ENCODE data around the gene POLD2.

POLD2 gene

DNA sequence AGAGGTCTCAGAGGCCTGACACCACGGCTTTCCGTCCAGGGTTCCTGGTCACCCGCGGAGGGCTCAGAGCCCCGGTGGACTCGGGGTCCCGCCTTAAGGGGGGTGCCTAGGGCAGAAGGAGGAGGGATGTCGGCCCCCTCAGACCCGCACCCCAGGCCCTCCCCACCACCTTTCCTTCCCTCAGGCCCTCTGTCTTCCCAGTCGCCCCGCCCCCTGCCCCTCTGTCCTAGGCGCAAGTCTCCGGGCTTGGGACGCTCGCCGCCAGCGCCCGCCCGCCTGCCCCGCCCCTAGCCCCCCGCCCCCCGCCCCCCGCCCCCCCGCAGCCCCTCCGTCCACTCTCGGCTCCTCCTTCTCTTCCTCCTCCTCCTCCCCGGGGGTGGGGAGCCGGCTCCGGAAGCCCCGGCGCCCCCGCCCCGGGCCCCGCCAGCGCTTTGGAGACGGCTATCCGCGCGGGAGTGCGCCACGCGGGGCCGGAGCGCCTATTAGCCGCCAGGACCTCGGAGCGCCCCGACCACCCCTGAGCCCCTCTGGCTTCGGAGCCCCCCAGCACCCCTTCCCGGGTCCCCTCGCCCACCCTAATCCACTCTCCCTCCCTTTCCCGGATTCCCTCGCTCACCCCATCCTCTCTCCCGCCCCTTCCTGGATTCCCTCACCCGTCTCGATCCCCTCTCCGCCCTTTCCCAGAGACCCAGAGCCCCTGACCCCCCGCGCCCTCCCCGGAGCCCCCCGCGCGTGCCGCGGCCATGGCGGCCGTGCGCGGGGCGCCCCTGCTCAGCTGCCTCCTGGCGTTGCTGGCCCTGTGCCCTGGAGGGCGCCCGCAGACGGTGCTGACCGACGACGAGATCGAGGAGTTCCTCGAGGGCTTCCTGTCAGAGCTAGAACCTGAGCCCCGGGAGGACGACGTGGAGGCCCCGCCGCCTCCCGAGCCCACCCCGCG is 19.2 kb downstream of the POLD2 start, which contains the start of gene AEBP1:
Gene AEBP1, plus strand, starts transcription at position 423 of the 937 bp plus-strand sequence. Its CDS starts 321 bp downstream, at position 744.
- no peak within 1 kb of the TSS for H3K27ac ChIP-seq
- no peak for TF ChIP-seq ZFX (IDR thresholded peaks at IDR 0.05)
- TF ChIP-seq, protein P1, sequence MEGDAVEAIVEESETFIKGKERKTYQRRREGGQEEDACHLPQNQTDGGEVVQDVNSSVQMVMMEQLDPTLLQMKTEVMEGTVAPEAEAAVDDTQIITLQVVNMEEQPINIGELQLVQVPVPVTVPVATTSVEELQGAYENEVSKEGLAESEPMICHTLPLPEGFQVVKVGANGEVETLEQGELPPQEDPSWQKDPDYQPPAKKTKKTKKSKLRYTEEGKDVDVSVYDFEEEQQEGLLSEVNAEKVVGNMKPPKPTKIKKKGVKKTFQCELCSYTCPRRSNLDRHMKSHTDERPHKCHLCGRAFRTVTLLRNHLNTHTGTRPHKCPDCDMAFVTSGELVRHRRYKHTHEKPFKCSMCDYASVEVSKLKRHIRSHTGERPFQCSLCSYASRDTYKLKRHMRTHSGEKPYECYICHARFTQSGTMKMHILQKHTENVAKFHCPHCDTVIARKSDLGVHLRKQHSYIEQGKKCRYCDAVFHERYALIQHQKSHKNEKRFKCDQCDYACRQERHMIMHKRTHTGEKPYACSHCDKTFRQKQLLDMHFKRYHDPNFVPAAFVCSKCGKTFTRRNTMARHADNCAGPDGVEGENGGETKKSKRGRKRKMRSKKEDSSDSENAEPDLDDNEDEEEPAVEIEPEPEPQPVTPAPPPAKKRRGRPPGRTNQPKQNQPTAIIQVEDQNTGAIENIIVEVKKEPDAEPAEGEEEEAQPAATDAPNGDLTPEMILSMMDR (conservative IDR thresholded peaks at IDR 0.05), result no peak

DNA sequence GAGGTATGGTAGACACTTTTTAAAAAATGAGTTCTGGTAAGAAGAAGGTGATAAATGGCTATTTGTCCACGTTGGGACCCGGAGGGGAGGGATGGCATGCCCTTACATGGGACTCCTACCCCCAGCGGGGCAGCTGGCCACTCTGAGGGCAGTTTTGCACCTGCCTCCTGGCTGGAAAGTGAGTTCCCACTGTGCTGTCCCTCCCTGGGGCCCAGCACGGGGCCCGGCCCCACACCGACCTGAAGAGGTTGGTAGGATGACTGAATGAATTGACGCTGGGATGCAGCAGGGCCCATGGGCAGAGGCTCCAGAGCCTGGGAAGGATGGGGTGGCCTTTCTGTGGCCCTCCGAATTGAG is 19.8 kb downstream of the POLD2 start:
- no peak overlapping the region for H3K27ac ChIP-seq
- TF ChIP-seq, protein P1 (conservative IDR thresholded peaks at IDR 0.05), result no peak
- no peak for TF ChIP-seq ZFX (IDR thresholded peaks at IDR 0.05)

DNA sequence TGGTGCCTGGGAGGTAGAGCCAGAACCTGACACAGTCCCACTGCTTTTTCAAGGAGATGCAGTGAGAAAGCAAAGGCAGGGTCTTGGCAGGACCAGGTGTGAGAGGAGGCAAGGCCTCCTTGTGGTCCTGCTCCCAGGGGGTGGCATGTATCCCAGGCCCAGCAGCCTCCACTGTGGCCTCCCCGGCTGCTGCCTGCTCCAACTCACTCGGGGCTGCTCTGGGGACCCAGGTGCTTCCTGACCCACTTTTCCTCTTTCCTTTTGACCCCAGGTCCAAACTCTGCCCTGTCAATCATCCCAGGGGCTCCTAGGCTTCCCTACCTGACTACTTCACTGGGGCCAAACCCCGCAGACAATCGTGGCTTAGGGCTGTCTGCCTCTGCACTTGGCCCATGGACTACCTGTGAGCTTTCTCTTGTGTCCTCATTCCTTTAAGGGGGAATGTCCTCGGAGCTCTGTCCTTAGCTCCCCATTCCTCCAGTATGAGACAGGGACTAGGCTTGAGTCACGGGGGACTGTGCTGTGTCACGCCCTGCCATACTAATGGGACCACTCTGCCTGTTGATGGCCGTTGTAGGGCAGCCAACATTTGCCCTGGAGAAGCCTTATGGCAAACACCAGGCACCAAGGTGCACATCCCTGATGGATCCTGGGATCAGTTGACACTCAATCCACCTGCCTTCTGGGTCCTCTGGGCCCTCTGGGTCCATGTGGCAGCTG is 20.3 kb downstream of the POLD2 start:
- TF ChIP-seq ZFX (IDR thresholded peaks at IDR 0.05), result no peak
- TF ChIP-seq, protein P1 (conservative IDR thresholded peaks at IDR 0.05), result no peak
- no peak overlapping the region for H3K27ac ChIP-seq

DNA sequence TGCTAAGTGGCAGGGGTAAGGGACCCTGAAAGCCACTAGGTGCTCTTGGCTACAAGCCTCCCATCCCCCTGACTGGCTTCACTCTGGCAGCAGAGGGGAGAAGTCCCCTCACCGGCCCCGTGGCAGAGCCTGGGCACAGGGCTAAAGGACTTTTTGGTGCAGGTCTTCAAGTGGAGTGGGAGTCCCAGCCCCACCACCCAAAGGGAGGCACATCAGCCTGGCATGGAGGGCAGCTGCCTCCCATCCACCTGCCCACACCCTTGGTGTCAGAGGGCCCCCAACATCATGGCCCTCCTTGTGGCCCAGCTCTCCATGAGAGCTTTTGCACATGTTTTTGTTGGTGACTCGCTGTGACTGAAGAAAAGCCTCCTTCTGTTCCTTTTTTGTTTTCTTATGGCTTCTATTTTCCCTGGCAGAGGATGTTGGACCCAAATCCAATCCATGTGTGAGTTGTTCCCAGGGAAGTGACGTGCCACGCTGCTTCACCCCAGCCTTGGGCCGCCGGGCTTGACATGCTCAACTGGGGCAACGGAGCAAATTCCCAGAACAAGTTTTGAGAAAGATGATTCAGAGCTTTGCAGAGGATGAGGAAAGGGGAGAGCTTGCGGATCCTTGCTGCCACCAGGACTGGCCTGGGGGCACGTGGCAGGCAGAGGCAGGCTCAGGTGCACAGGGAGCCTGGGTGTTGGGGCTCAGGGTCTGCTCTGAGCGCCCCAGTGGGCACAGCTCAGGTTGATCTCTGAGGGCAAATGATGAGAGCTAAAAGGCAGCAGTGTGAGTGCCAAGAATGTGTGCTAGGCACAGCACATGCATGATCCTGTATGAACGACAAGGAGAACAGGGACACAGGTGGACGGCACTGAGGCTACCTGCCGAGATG is 21.1 kb downstream of the POLD2 start:
- TF ChIP-seq, protein P1 (conservative IDR thresholded peaks at IDR 0.05), result no peak
- no peak for TF ChIP-seq ZFX (IDR thresholded peaks at IDR 0.05)
- no peak overlapping the region for H3K27ac ChIP-seq

DNA sequence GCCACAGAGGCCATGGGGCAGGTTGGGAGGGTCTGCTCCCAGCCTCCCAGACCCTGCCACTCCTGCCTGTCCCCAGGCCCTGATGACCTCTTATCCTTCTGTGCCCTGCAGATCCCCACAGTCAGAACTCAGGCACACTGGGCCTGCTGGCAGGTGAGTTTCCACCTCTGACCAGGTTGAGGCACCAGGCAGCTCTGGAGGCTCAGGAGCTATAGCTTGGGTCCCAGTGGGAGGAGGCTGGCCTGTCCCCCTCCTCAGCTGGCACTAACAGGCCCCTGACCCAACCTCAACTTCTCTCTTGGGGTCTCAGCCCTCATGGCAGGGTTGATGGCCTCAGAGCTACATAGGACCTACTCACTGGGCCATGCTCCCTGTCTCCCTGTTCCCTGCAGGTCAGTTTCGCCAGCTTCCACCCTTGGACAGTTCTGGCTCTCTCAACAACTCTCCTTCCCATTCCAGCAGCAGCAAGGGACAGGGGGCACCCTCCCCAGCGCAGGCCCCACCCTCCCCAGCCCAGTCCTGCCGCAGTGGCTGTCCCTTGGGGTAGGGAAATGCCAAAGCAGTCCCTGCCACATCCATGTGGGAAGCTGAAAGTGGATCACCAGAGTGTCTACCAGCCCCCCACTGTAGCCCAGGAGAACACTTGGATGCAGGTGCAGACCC is 21.9 kb downstream of the POLD2 start:
- no peak overlapping the region for H3K27ac ChIP-seq
- TF ChIP-seq ZFX (IDR thresholded peaks at IDR 0.05), result no peak
- TF ChIP-seq, protein P1 (conservative IDR thresholded peaks at IDR 0.05), result no peak

DNA sequence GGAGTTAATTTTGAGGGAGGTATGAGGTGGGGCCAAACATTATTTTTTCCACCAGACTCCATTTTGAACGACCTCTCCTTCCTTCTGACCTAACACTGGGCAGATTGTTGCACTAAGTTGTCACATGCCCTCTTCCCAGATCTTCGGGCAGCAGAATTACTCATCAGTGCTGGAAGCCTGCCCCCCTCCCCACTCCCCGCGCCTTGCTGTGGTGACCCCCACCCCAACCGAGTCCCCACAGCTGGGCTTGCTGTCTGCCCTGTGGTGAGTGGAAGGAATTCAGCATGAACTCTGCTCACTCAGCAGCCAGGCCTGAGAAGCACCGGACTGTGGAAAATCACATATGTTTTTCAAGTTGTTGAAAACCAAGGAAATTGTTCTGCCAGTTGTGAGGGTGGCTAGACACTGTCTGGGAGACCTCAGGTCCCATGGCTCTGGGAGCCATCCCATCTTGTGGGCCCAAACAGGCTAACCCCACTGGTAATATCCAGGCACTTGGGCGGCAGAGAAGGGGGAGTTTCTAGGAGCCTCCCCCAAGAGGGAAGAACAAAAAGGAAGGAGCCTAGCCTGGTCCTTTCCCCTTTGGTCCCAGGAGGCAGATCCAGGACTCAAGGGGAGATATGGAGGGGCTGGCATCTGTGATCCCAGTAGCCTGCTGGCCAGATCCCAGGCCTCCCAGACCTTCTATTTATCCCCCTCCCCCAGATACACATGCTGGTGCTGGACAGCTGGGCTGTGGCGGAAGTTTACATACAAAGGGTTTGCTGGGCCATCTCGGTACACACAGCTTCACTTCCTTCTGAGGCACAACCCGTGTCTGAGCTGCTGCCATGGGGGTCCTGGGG is 22.7 kb downstream of the POLD2 start:
- TF ChIP-seq, protein P1 (conservative IDR thresholded peaks at IDR 0.05), result no peak
- no peak for TF ChIP-seq ZFX (IDR thresholded peaks at IDR 0.05)
- H3K27ac ChIP-seq, result no peak overlapping the region

All from C4-2B (cell line).